Measurements from ENCODE around the gene PLCL1.

PLCL1 gene

GRCh38 chr2:198004173-198004572, 199.8 kb downstream of the PLCL1 start (continued):
- TF ChIP-seq CSDC2 (CRISPR knock-in tag; IDR thresholded peaks at IDR 0.05) (no peak), TOX (CRISPR knock-in tag; IDR thresholded peaks at IDR 0.05; ENCODE audit: borderline replicate concordance) (no peak), OSR1 (CRISPR knock-in tag; IDR thresholded peaks at IDR 0.05) (no peak), ZNF70 (CRISPR knock-in tag; IDR thresholded peaks at IDR 0.05) (no peak), BACH2 (CRISPR knock-in tag; IDR thresholded peaks at IDR 0.05; ENCODE audit: borderline replicate concordance) (no peak), CSRNP3 (CRISPR knock-in tag; IDR thresholded peaks at IDR 0.05) (no peak), ISL1 (CRISPR knock-in tag; IDR thresholded peaks at IDR 0.05) (peak; percentile 97), ZFP3 (CRISPR knock-in tag; IDR thresholded peaks at IDR 0.05) (peak; percentile 66; the same call in 1 of the 2 replicates), SNAI2 (CRISPR knock-in tag; IDR thresholded peaks at IDR 0.05) (no peak), GLIS3 (CRISPR knock-in tag; IDR thresholded peaks at IDR 0.05) (no peak)

DNA sequence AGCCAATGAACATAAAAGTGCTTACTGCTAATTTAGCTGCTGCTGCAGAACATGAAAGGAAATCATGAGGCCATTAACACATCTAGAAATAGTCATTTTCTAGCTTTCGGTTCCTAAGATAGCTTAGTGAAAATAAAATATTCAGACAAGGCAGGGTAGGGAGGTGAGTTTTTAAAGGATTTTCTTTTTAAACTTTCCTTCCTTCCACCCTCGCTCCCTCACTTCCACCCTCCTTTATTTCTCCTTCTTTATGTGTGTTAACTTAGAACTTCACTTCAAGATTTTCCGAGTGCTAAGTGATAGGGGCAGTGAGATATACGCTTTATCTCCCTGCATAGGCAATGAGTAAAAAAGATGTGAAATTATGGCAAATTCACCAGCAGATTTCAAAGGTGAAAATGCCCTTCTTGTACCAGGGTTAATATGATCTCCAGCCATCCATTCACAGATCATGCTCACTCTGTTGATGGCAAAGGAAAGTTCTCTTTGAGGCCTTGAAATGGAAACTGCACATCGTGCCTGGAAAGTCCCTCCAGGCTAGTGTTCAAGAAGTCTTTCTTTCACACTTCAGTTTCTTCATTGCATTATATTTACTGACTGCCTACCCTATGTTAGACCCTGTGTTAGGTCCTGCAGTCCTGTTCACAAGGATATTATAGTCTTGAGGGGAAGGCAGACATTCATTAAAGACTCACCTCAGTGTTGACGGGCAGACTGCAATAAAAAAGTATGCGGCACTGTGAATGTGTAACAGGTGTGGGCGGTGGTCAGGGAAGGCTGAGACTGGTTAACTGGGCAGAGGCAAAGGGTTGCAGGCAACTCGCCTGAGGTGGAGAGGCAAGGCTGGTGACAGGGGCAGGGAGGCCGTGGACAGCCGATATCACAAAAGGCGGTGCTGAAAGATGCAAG, 200.8 kb downstream of the PLCL1 start:
- no peak for ATAC-seq
- TF ChIP-seq PPARA (CRISPR knock-in tag; IDR thresholded peaks at IDR 0.05; ENCODE audit: borderline replicate concordance) (no peak), ZNF70 (CRISPR knock-in tag; IDR thresholded peaks at IDR 0.05) (no peak), ZC3H10 (CRISPR knock-in tag; IDR thresholded peaks at IDR 0.05) (no peak), PATZ1 (CRISPR knock-in tag; IDR thresholded peaks at IDR 0.05; ENCODE audit: borderline replicate concordance) (no peak), ZFP30 (CRISPR knock-in tag; IDR thresholded peaks at IDR 0.05) (no peak), ESRRG (CRISPR knock-in tag; IDR thresholded peaks at IDR 0.05) (no peak), CSDC2 (CRISPR knock-in tag; IDR thresholded peaks at IDR 0.05) (no peak), ISL1 (CRISPR knock-in tag; IDR thresholded peaks at IDR 0.05) (no peak), RARB (CRISPR knock-in tag; IDR thresholded peaks at IDR 0.05) (no peak), SNAI2 (CRISPR knock-in tag; IDR thresholded peaks at IDR 0.05) (no peak), OSR1 (CRISPR knock-in tag; IDR thresholded peaks at IDR 0.05) (no peak), POU6F1 (CRISPR knock-in tag; IDR thresholded peaks at IDR 0.05; ENCODE audit: borderline replicate concordance, low read depth) (no peak)
- TF ChIP-seq, protein P1, sequence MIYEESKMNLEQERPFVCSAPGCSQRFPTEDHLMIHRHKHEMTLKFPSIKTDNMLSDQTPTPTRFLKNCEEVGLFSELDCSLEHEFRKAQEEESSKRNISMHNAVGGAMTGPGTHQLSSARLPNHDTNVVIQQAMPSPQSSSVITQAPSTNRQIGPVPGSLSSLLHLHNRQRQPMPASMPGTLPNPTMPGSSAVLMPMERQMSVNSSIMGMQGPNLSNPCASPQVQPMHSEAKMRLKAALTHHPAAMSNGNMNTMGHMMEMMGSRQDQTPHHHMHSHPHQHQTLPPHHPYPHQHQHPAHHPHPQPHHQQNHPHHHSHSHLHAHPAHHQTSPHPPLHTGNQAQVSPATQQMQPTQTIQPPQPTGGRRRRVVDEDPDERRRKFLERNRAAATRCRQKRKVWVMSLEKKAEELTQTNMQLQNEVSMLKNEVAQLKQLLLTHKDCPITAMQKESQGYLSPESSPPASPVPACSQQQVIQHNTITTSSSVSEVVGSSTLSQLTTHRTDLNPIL (CRISPR knock-in tag; IDR thresholded peaks at IDR 0.05; ENCODE audit: low read depth): no peak

DNA sequence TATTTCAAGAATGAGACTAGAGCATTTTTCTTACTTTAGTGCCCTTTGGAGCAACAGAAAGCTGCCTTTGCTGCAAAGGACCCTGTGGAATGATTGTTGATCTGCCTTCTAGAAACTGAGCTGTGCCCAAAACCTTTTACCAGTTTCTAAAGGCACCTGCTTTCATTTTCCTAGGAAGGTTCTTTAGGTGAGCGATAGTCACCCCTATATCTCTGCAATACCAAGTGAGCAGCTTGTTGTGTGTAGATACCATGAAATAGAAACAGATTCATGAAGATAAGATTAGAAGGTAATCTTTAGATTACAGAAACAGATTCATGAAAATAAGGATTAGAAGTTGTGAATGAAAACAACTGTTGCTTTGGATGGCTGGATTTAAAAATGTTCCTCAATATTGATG, 202.3 kb downstream of the PLCL1 start:
- ATAC-seq: no peak
- TF ChIP-seq ISL1 (CRISPR knock-in tag; IDR thresholded peaks at IDR 0.05) (no peak), TSHZ2 (CRISPR knock-in tag; IDR thresholded peaks at IDR 0.05) (no peak), ZC3H10 (CRISPR knock-in tag; IDR thresholded peaks at IDR 0.05) (no peak), PPARA (CRISPR knock-in tag; IDR thresholded peaks at IDR 0.05; ENCODE audit: borderline replicate concordance) (no peak), ESRRG (CRISPR knock-in tag; IDR thresholded peaks at IDR 0.05) (no peak), ARNTL (CRISPR knock-in tag; IDR thresholded peaks at IDR 0.05; ENCODE audit: borderline replicate concordance, low read depth) (no peak), GLIS3 (CRISPR knock-in tag; IDR thresholded peaks at IDR 0.05) (no peak), ZNF8 (CRISPR knock-in tag; IDR thresholded peaks at IDR 0.05) (no peak), RARB (CRISPR knock-in tag; IDR thresholded peaks at IDR 0.05) (no peak), BACH2 (CRISPR knock-in tag; IDR thresholded peaks at IDR 0.05; ENCODE audit: borderline replicate concordance) (no peak), POU6F1 (CRISPR knock-in tag; IDR thresholded peaks at IDR 0.05; ENCODE audit: borderline replicate concordance, low read depth) (no peak), TCF4 (CRISPR knock-in tag; IDR thresholded peaks at IDR 0.05; ENCODE audit: borderline replicate concordance) (no peak), CSRNP3 (CRISPR knock-in tag; IDR thresholded peaks at IDR 0.05) (no peak)
- TF ChIP-seq, protein P1 (CRISPR knock-in tag; IDR thresholded peaks at IDR 0.05; ENCODE audit: low read depth): no peak

Data from SK-N-SH treated with all-trans-retinoic acid at 6 μM for 48 hours (cell line).